Heart right ventricle (tissue), 16 donors: ENCODE measurements around the gene RAI14. TPM values are rescaled to one million over a fixed set of nuclear protein-coding genes. Genes with fewer than 3 reads are reported as not detected.

Experiments
- ATAC-seq, 8 donors: fragments of 200-7000 bp; cut with Tn5 transposase; one replicate each; pipeline ENCODE4 v1.9.1; 2020; ENCODE audit warnings: mild to moderate bottlenecking in 8 of 8, moderate library complexity in 8 of 8, moderate number of reproducible peaks in 1 of 8
- DNase-seq, 2 donors: peaks; one replicate each; pipeline ENCODE4 v3.0.0-alpha.2; 2020
- H3K27ac ChIP-seq, 10 donors: fragments of 200-600 bp; sonication (generic) in 2 of 10; one replicate each; pipeline versions ENCODE4 v1.5.0 to v1.8.0; 2020 to 2022; ENCODE audit warnings: mild to moderate bottlenecking in 3 of 10
- H3K27me3 ChIP-seq, 7 donors: fragments of 200-600 bp; one replicate each; pipeline ENCODE4 v1.8.0; 2021 to 2022; ENCODE audit warnings: mild to moderate bottlenecking in 2 of 7
- H3K36me3 ChIP-seq, 9 donors: fragments of 200-600 bp; sonication (generic) in 1 of 9; one replicate each; pipeline versions ENCODE4 v1.5.0 to v1.8.0; 2020 to 2022; ENCODE audit warnings: mild to moderate bottlenecking in 2 of 9
- H3K4me1 ChIP-seq, 9 donors: fragments of 200-600 bp; sonication (generic) in 1 of 9; one replicate each; pipeline versions ENCODE4 v1.5.0 to v1.8.0; 2020 to 2022; ENCODE audit warnings: mild to moderate bottlenecking in 4 of 9
- H3K4me3 ChIP-seq, 10 donors: fragments of 200-600 bp; sonication (generic) in 2 of 10; one replicate each; pipeline versions ENCODE4 v1.5.0 to v1.8.0; 2020 to 2022; ENCODE audit warnings: mild to moderate bottlenecking in 7 of 10, moderate library complexity in 2 of 10
- H3K9me3 ChIP-seq, 11 donors: fragments of 200-600 bp in 10 of 11; sonication (generic) in 2 of 11; one replicate each; pipeline versions ENCODE4 v1.5.0 to v1.8.0; 2013 to 2022; ENCODE audit warnings: mild to moderate bottlenecking in 2 of 11, control low read depth in 1 of 11, moderate library complexity in 1 of 11
- CTCF ChIP-seq, 9 donors: fragments of 200-600 bp; sonication (generic) in 2 of 9; IDR thresholded peaks; one replicate each; pipeline versions ENCODE4 v1.5.0 to v1.8.0; 2021 to 2022; ENCODE audit warnings: antibody characterized with exemption in 9 of 9, mild to moderate bottlenecking in 5 of 9, moderate library complexity in 1 of 9
- WGBS, 2 donors: extraction: QIAGEN DNeasy Blood & Tissue Kit; methylation state at CpG; one replicate each; pipeline ENCODE4 v1.1.7; 2013; ENCODE audit warnings: inconsistent platforms in 1 of 2; 5-methylcytosine and 5-hydroxymethylcytosine counted together
- intact Hi-C, 10 donors: fragments of 100-400 bp; cut with DNase I; formaldehyde crosslinking; loops; one replicate each; pipeline versions ENCODE4 v1.11.1 to v1.14.2; 2022
- polyA plus RNA-seq, 2 donors: library from polyadenylated mRNA; stranded (reverse); fragments of 200-250 nt; gene quantifications; one replicate each; pipeline ENCODE4 v1.2.3, GENCODE V29; 2013
- total RNA-seq, 10 donors: library from RNA; stranded (reverse); fragmentation: NEBNext Ultra II Directional in 3 of 10; extraction: Animal tissue kit (Norgen Biotek cat#: 25700) in 3 of 10; gene quantifications; one replicate each; pipeline versions ENCODE4 v1.2.1 to v1.2.4, GENCODE V29; 2021 to 2023
- donor health status: Arrhythmogenic right ventricular cardiomyopathy.
- donor health status: ischemic (EF 13 %, LVEDD 7.1; RV severe dilation, severe dysfunction).
- donor health status: healthy with polysubstance abuse.
- donor health status: DM: no; HTN: yes; CAD: no.
- donor health status: DM: no; HTN: no; CAD: no.
- donor health status: ischemic (EF 25% LVEDD 6.9; RV normal size, moderate dysfunction).
- donor health status: ischemic (EF 25% LVEDD 5.7; RV mildly dilated, moderate dysfunction).
- donor health status: healthy.
- donor health status: DM: yes; HTN: yes; CAD: no.
- donor health status: Ischemic cardiomyopathy.
- donor health status: ischemic (EF 35%, LVEDD 5.7; RV mildly dilated, moderate dysfunction).
- donor health status: nonischemic (EF 11% LVEDD 7.7; RV severe dilation, severe dysfunction).
- donor health status: DM: yes; HTN: yes; CAD: no.
- donor health status: PGD.
- donor health status: ischemic (EF 29% LVEDD 5.4; RV normal size, mild dysfunction).
- donor health status: nonischemic (EF 23%, LVEDD 6.1; RV moderate dilation, normal function).

Gene RAI14
- total and polyA plus RNA-seq, 12 donors: 3.3 to 25.5 (median 9.3) TPM

- intact Hi-C loops: no loop called here
- H3K27me3 ChIP-seq: no peaks in the 10 kb centered on the region
- TF ChIP-seq CTCF (IDR thresholded peaks at IDR 0.05): no peak
- ATAC-seq (no peak), DNase-seq (no peak)
- no peaks in the 10 kb centered on the region for H3K9me3 ChIP-seq
- H3K27ac ChIP-seq: no peak overlapping the region
- WGBS, 2 donors: 93 to 96% methylated on average over 2 of the region's 2 CpGs
- H3K4me3 ChIP-seq: no peak overlapping the region
- no peaks in the 10 kb centered on the region for H3K4me1 ChIP-seq
- H3K36me3 ChIP-seq: no peaks in the 10 kb centered on the region
These were observed 192.1 kb downstream of the RAI14 start for GRCh38 chr5:34848230-34848629.

- no peak overlapping the region for H3K27ac ChIP-seq
- no peaks in the 10 kb centered on the region for H3K27me3 ChIP-seq
- DNase-seq: no peak
- no peak for ATAC-seq
- H3K4me1 ChIP-seq: no peaks in the 10 kb centered on the region
- intact Hi-C loops: no loop called here
- H3K9me3 ChIP-seq: no peaks in the 10 kb centered on the region
- TF ChIP-seq CTCF (IDR thresholded peaks at IDR 0.05): no peak
- H3K4me3 ChIP-seq: no peak overlapping the region
- WGBS, 2 donors: 89 to 94% methylated on average over 3 of the region's 3 CpGs
- no peaks in the 10 kb centered on the region for H3K36me3 ChIP-seq
These were observed 193.1 kb downstream of the RAI14 start for GRCh38 chr5:34849253-34849652.

- H3K27me3 ChIP-seq: no peaks in the 10 kb centered on the region
- H3K27ac ChIP-seq: no peak overlapping the region
- no peaks in the 10 kb centered on the region for H3K4me1 ChIP-seq
- H3K36me3 ChIP-seq: no peaks in the 10 kb centered on the region
- no peak for ATAC-seq
- no peak overlapping the region for H3K4me3 ChIP-seq
- H3K9me3 ChIP-seq: no peaks in the 10 kb centered on the region
- 86 to 90% methylated on average over 4 of the region's 4 CpGs for WGBS, 2 donors
- no peak for TF ChIP-seq CTCF (IDR thresholded peaks at IDR 0.05)
- intact Hi-C loops: no loop called here
- no peak for DNase-seq
These were observed 198.5 kb downstream of the RAI14 start for GRCh38 chr5:34854459-34855174.

GRCh38 chr5:34857161-34857560, 201.0 kb downstream of the RAI14 start:
- intact Hi-C loops: no loop called here
- DNase-seq (no peak), ATAC-seq (no peak)
- no peak overlapping the region for H3K4me3 ChIP-seq
- TF ChIP-seq CTCF (IDR thresholded peaks at IDR 0.05): no peak
- H3K4me1 ChIP-seq: no peaks in the 10 kb centered on the region
- no peaks in the 10 kb centered on the region for H3K9me3 ChIP-seq
- H3K36me3 ChIP-seq: no peaks in the 10 kb centered on the region
- WGBS, 2 donors: 75 to 86% methylated on average over 3 of the region's 3 CpGs
- H3K27ac ChIP-seq: no peak overlapping the region
- H3K27me3 ChIP-seq: no peaks in the 10 kb centered on the region
